ENCODE measurements around the gene KIF1C.

- TF ChIP-seq CTCF (IDR thresholded peaks at IDR 0.05 in 4 of 5, conservative IDR thresholded peaks at IDR 0.05 in 1 of 5) (no peak), POLR2A (IDR thresholded peaks at IDR 0.05) (peak in 1 of 2 donors; percentile 19)
These were observed 1.1 kb downstream of the KIF1C start for GRCh38 chr17:4998732-4999429.

All from gastrocnemius medialis (tissue), 4 donors.